Esophagus squamous epithelium (tissue), 5 donors: Measurements from ENCODE around the gene PNMA1. TPM values are rescaled to one million over a fixed set of nuclear protein-coding genes. Genes with fewer than 3 reads are reported as not detected.

Experiments used
- DNase-seq: peaks from one replicate; lab custom pipeline; 2025; lab: John Stamatoyannopoulos, UW
- H3K27ac ChIP-seq, 4 donors: fragments of 200-600 bp; sonication (generic); one replicate each; pipeline ENCODE4 v1.5.1; 2016 to 2019; ENCODE audit warnings: mild to moderate bottlenecking in 1 of 4
- H3K27me3 ChIP-seq, 4 donors: fragments of 200-600 bp; sonication (generic); 1 replicate in 3 of 4; 2 replicates in 1 of 4; pipeline versions ENCODE4 v1.5.1 to v1.6.0; 2017 to 2021; ENCODE audit warnings: antibody characterized with exemption in 1 of 4
- H3K36me3 ChIP-seq, 3 donors: fragments of 200-600 bp; sonication (generic); one replicate each; pipeline ENCODE4 v1.5.1; 2016 to 2019
- H3K4me1 ChIP-seq, 3 donors: fragments of 200-600 bp; sonication (generic); one replicate each; pipeline ENCODE4 v1.5.1; 2017 to 2019
- H3K4me3 ChIP-seq, 4 donors: fragments of 200-600 bp; sonication (generic); 1 replicate in 3 of 4; 2 replicates in 1 of 4; pipeline ENCODE4 v1.5.1; 2016 to 2019; ENCODE audit warnings: mild to moderate bottlenecking in 2 of 4, moderate library complexity in 1 of 4
- H3K9me3 ChIP-seq, 3 donors: fragments of 200-600 bp; sonication (generic); one replicate each; pipeline ENCODE4 v1.5.1; 2016 to 2019
- CTCF ChIP-seq, 6 experiments: fragments of 450-650 bp in 4 of 6; fragments of 200-600 bp in 2 of 6; sonication (generic) in 2 of 6; IDR thresholded peaks; one replicate each; pipeline ENCODE4 v1.5.1; 2016 to 2019; ENCODE audit warnings: antibody characterized with exemption in 6 of 6, mild to moderate bottlenecking in 4 of 6, moderate library complexity in 4 of 6
- POLR2A ChIP-seq, 4 donors: fragments of 450-650 bp; IDR thresholded peaks; one replicate each; pipeline ENCODE4 v1.6.1; 2017; ENCODE audit warnings: antibody characterized with exemption in 4 of 4, mild to moderate bottlenecking in 4 of 4, moderate library complexity in 3 of 4
- WGBS, 2 donors: methylation state at CpG; one replicate each; pipeline ENCODE4 v1.1.5; 2018; 5-methylcytosine and 5-hydroxymethylcytosine counted together
- intact Hi-C: fragments of 100-400 bp; cut with DNase I; formaldehyde crosslinking; loops from one replicate; pipeline ENCODE4 v1.15.0; 2022
- total RNA-seq, 4 donors: library from RNA; depleted of rRNA; stranded (reverse); fragments of >200 nt; gene quantifications; one replicate each; pipeline ENCODE4 v1.1.0, GENCODE V29; 2016
- donor health status: DM: yes; HTN: yes; CAD: no.

Gene PNMA1
- total RNA-seq, 4 donors from 2014 or later, result 4.2 to 13.9 (median 7.2) TPM

GRCh38 chr14:73753887-73754795, 40.0 kb upstream of the PNMA1 start:
- peak overlapping the region in 3 of 4 donors; percentile 9 to 50 (median 29) for H3K4me3 ChIP-seq
- H3K4me1 ChIP-seq, result peaks cover 95 to 100% (median 96%) of the 10 kb centered on the region in 3 donors
- WGBS, 2 donors, result 26 to 35% methylated on average over 6 to 13 of the region's 14 CpGs
- H3K27me3 ChIP-seq, result no peaks in the 10 kb centered on the region
- no peaks in the 10 kb centered on the region for H3K36me3 ChIP-seq
- TF ChIP-seq POLR2A (IDR thresholded peaks at IDR 0.05), result peak in 1 of 4 donors; percentile 16
- no peak for TF ChIP-seq CTCF (IDR thresholded peaks at IDR 0.05)
- no peak for DNase-seq
- peak overlapping the region; percentile 92 to 100 (median 98) for H3K27ac ChIP-seq
- H3K9me3 ChIP-seq, result no peaks in the 10 kb centered on the region
- intact Hi-C loops, result no loop called here

GRCh38 chr14:73753124-73753886, 39.1 kb upstream of the PNMA1 start:
- H3K9me3 ChIP-seq, result no peaks in the 10 kb centered on the region
- H3K4me1 ChIP-seq, result peaks cover 87 to 100% (median 95%) of the 10 kb centered on the region in 3 donors
- no peak for DNase-seq
- TF ChIP-seq CTCF (IDR thresholded peaks at IDR 0.05), result no peak
- H3K4me3 ChIP-seq, result peak overlapping the region in 2 of 4 donors; percentile 9 to 50
- intact Hi-C loops, result no loop called here
- H3K36me3 ChIP-seq, result no peaks in the 10 kb centered on the region
- H3K27me3 ChIP-seq, result no peaks in the 10 kb centered on the region
- 38 to 61% methylated on average over 3 to 7 of the region's 9 CpGs for WGBS, 2 donors
- peak overlapping the region; percentile 92 to 100 (median 98) for H3K27ac ChIP-seq

- Histone ChIP-seq H3K27me3 (no peaks in the 10 kb centered on the region), H3K4me3 (no peak overlapping the region), H3K9me3 (no peaks in the 10 kb centered on the region), H3K27ac (peak overlapping the region; percentile 92 to 100 (median 98)), H3K4me1 (peaks cover 82 to 100% (median 95%) of the 10 kb centered on the region in 3 donors), H3K36me3 (no peaks in the 10 kb centered on the region)
- 27 to 36% methylated on average over 5 to 7 of the region's 7 CpGs for WGBS, 2 donors
- DNase-seq, result no peak
- TF ChIP-seq POLR2A (IDR thresholded peaks at IDR 0.05) (no peak), CTCF (IDR thresholded peaks at IDR 0.05) (peak in 4 of 6 experiments; percentile 8 to 29 (median 18))
- intact Hi-C loops, result no loop called here
Measured at GRCh38 chr14:73752297-73752992, 38.3 kb upstream of the PNMA1 start.

GRCh38 chr14:73751157-73751691, 37.0 kb upstream of the PNMA1 start:
- Histone ChIP-seq H3K27me3 (no peaks in the 10 kb centered on the region), H3K9me3 (no peaks in the 10 kb centered on the region), H3K4me1 (peaks cover 82 to 100% (median 95%) of the 10 kb centered on the region in 3 donors), H3K27ac (peak overlapping the region; percentile 92 to 100 (median 98)), H3K36me3 (no peaks in the 10 kb centered on the region), H3K4me3 (no peak overlapping the region)
- intact Hi-C loops, result no loop called here
- 42 to 44% methylated on average over 5 to 7 of the region's 7 CpGs for WGBS, 2 donors
- no peak for DNase-seq
- TF ChIP-seq CTCF (IDR thresholded peaks at IDR 0.05) (no peak), POLR2A (IDR thresholded peaks at IDR 0.05) (no peak)
